Right lobe of liver (tissue), 6 donors: ENCODE results near the gene SLC22A16. TPM values are rescaled to one million over a fixed set of nuclear protein-coding genes. Genes with fewer than 3 reads are reported as not detected.

Experiments used
- ATAC-seq, 4 donors: fragments of 200-7000 bp; cut with Tn5 transposase; one replicate each; pipeline ENCODE4 v1.9.1; 2020; ENCODE audit warnings: mild to moderate bottlenecking in 4 of 4, moderate library complexity in 4 of 4
- DNase-seq, 3 donors: peaks; one replicate each; pipeline ENCODE4 v3.0.0-alpha.2; 2020
- H3K27ac ChIP-seq, 3 donors: fragments of 200-600 bp; one replicate each; pipeline ENCODE4 v1.8.0; 2022
- H3K27me3 ChIP-seq, 2 donors: fragments of 200-600 bp; one replicate each; pipeline ENCODE4 v1.8.0; 2022
- H3K36me3 ChIP-seq, 4 donors: fragments of 200-600 bp; sonication (generic) in 1 of 4; one replicate each; pipeline versions ENCODE4 v1.5.1 to v1.8.0; 2017 to 2022; ENCODE audit warnings: control low read depth in 1 of 4
- H3K4me1 ChIP-seq, 4 donors: fragments of 200-600 bp; sonication (generic) in 1 of 4; one replicate each; pipeline versions ENCODE4 v1.5.1 to v1.8.0; 2017 to 2022; ENCODE audit warnings: control low read depth in 1 of 4
- H3K4me3 ChIP-seq, 3 donors: fragments of 200-600 bp; one replicate each; pipeline ENCODE4 v1.8.0; 2022
- H3K9me3 ChIP-seq, 4 donors: fragments of 200-600 bp; sonication (generic) in 1 of 4; one replicate each; pipeline versions ENCODE4 v1.5.1 to v1.8.0; 2017 to 2022; ENCODE audit warnings: control low read depth in 1 of 4
- CTCF ChIP-seq, 4 donors: fragments of 200-600 bp in 3 of 4; fragments of 450-650 bp in 1 of 4; IDR thresholded peaks; one replicate each; pipeline versions ENCODE4 v1.5.1 to v1.8.0; 2016 to 2022; ENCODE audit warnings: antibody characterized with exemption in 4 of 4, mild to moderate bottlenecking in 2 of 4
- POLR2A ChIP-seq: fragments of 450-650 bp; IDR thresholded peaks from one replicate; pipeline ENCODE4 v1.6.1; 2017; ENCODE audit warnings: antibody characterized with exemption, mild to moderate bottlenecking
- WGBS: methylation state at CpG from one replicate; pipeline ENCODE4 v1.1.6; 2018; ENCODE audit warnings: low coverage, low lambda C conversion rate; ENCODE audit not compliant: insufficient coverage; ENCODE audit errors: missing lambda C conversion rate; 5-methylcytosine and 5-hydroxymethylcytosine counted together
- intact Hi-C, 2 donors: fragments of 100-400 bp; cut with DNase I; formaldehyde crosslinking; loops; one replicate each; pipeline versions ENCODE4 v1.11.2 to v1.14.1; 2022
- total RNA-seq, 6 experiments: library from RNA; depleted of rRNA in 2 of 6; stranded (reverse); fragments of >200 nt in 2 of 6; fragmentation: NEBNext Ultra II Directional in 3 of 6; extraction: Animal tissue kit (Norgen Biotek cat#: 25700) in 3 of 6; gene quantifications; one replicate each; pipeline versions ENCODE4 v1.1.0 to v1.2.4, GENCODE V29; 2016 to 2023
- donor health status: DM: no; HTN: yes; CAD: no.
- donor health status: DM: no; HTN: no; CAD: no.
- donor health status: DM: no; HTN: no; CAD: no.
- donor health status: DM: no; HTN: yes; CAD: no.
- donor health status: DM: no; HTN: yes; CAD: no.

The SLC22A16 gene
- total RNA-seq, 6 experiments from 2014 or later = 0.11 to 0.44 (median 0.31) TPM; not detected in 3

DNA sequence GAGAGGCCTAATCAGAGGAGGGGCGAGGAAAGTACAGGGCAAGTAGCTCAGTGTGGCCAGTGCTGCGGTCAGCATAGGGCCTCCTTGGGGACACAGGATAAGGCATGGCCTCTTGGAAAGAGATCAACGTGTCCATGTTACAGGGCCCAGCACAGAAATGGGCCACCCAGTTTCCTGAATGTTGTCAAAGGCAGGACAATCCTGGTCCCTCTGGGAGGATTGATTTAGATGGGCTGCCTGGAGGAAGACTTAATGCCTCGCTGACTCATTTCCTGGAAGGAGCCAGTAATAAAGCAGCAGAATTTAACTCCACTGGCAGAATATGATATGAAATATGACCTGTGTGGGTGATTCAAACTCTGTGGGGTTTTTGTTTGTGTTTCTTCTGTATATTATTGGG lies 77.6 kb downstream of the SLC22A16 start:
- Histone ChIP-seq H3K27ac (no peak overlapping the region), H3K9me3 (no peaks in the 10 kb centered on the region), H3K36me3 (no peaks in the 10 kb centered on the region), H3K4me1 (no peaks in the 10 kb centered on the region), H3K4me3 (no peak overlapping the region), H3K27me3 (no peaks in the 10 kb centered on the region)
- TF ChIP-seq CTCF (IDR thresholded peaks at IDR 0.05) (no peak), POLR2A (no peak)
- WGBS = 56% methylated on average over 2 of the region's 4 CpGs
- DNase-seq = no peak
- intact Hi-C loops = loop anchor here in 1 of 2 donors (10.0 kb wide), 2 partner anchors 224 to 544 kb away; partner anchors contain the start of gene WASF1
- peak in 2 of 4 donors; percentile 6 to 37 for ATAC-seq

GRCh38 chr6:110395221-110395620 lies 81.2 kb downstream of the SLC22A16 start:
- Histone ChIP-seq H3K27me3 (no peaks in the 10 kb centered on the region), H3K27ac (no peak overlapping the region), H3K4me3 (no peak overlapping the region), H3K4me1 (no peaks in the 10 kb centered on the region), H3K9me3 (no peaks in the 10 kb centered on the region), H3K36me3 (no peaks in the 10 kb centered on the region)
- 39% methylated on average over 4 of the region's 4 CpGs for WGBS
- DNase-seq = no peak
- no peak for ATAC-seq
- TF ChIP-seq CTCF (IDR thresholded peaks at IDR 0.05) (no peak), POLR2A (no peak)
- intact Hi-C loops = loop anchor here in 1 of 2 donors (10.0 kb wide), 2 partner anchors 220 to 540 kb away; partner anchors contain the start of gene WASF1

GRCh38 chr6:110394409-110394808 lies 82.0 kb downstream of the SLC22A16 start:
- DNase-seq (no peak), ATAC-seq (no peak)
- Histone ChIP-seq H3K9me3 (no peaks in the 10 kb centered on the region), H3K4me3 (no peak overlapping the region), H3K36me3 (no peaks in the 10 kb centered on the region), H3K4me1 (no peaks in the 10 kb centered on the region), H3K27ac (no peak overlapping the region), H3K27me3 (no peaks in the 10 kb centered on the region)
- TF ChIP-seq POLR2A (no peak), CTCF (IDR thresholded peaks at IDR 0.05) (no peak)
- WGBS = 87% methylated on average over 4 of the region's 4 CpGs
- intact Hi-C loops = loop anchor here in 1 of 2 donors (10.0 kb wide), 2 partner anchors 220 to 540 kb away; partner anchors contain the start of gene WASF1

DNA sequence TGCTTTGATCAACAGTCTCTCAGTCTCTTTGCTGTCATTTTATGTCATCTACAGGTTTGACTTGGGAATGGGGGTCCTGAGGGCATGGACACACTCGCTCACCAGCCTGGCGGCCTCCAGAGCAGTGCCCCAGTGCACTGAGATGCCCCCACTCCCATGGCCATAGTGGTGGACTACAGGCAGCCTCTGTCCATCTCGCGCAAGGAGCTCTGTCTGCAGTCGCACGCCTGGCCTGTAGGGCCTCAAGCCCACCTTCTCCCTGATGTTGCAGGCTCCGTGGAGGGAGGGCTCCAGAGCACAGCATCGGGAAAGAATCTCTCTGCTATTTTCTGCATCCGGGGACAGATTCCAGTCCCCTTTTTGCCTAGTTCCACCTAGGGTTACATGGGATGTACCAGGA lies 83.7 kb downstream of the SLC22A16 start:
- DNase-seq (no peak), ATAC-seq (peak in 1 of 4 donors; percentile 22)
- no peak overlapping the region for H3K27ac ChIP-seq
- 82% methylated on average over 3 of the region's 9 CpGs for WGBS
- intact Hi-C loops = loop anchor here in 1 of 2 donors (10.0 kb wide), 2 partner anchors 218 to 538 kb away; partner anchors contain the start of gene WASF1
- H3K36me3 ChIP-seq = no peaks in the 10 kb centered on the region
- H3K9me3 ChIP-seq = no peaks in the 10 kb centered on the region
- TF ChIP-seq POLR2A = no peak
- TF ChIP-seq CTCF (IDR thresholded peaks at IDR 0.05) = no peak
- no peaks in the 10 kb centered on the region for H3K4me1 ChIP-seq
- H3K27me3 ChIP-seq = no peaks in the 10 kb centered on the region
- no peak overlapping the region for H3K4me3 ChIP-seq
